Endodermal cell (in vitro differentiated cells): ENCODE data around the gene RUFY2. TPM values are rescaled to one million over a fixed set of nuclear protein-coding genes. Genes with fewer than 3 reads are reported as not detected.

ENCODE experiments used
- DNase-seq: peaks from one replicate; pipeline ENCODE4 v3.0.0-alpha.2; 2017
- H3K27ac ChIP-seq: 2 replicates; pipeline ENCODE4 v1.5.1; 2013; ENCODE audit warnings: mild to moderate bottlenecking, low read depth, low read length, moderate library complexity
- H3K27me3 ChIP-seq: 2 replicates; pipeline ENCODE4 v1.6.1; 2013; ENCODE audit warnings: mild to moderate bottlenecking, low read length, moderate library complexity; ENCODE audit not compliant: insufficient read depth, control insufficient read depth, poor library complexity, severe bottlenecking
- H3K36me3 ChIP-seq: 2 replicates; pipeline ENCODE4 v1.7.0; 2013; ENCODE audit warnings: mild to moderate bottlenecking, low read length, moderate library complexity; ENCODE audit not compliant: control insufficient read depth, insufficient read depth
- H3K4me1 ChIP-seq: one replicate; pipeline ENCODE4 v1.7.0; 2013; ENCODE audit warnings: low read length; ENCODE audit not compliant: control insufficient read depth, insufficient read depth
- H3K4me3 ChIP-seq: 2 replicates; pipeline ENCODE4 v1.5.1; 2013; ENCODE audit warnings: mild to moderate bottlenecking, low read length, moderate library complexity
- H3K9ac ChIP-seq: 2 replicates; pipeline ENCODE4 v1.6.1; 2013; ENCODE audit warnings: mild to moderate bottlenecking, low read length, moderate library complexity; ENCODE audit not compliant: poor library complexity, severe bottlenecking; ENCODE audit errors: extremely low read depth
- H3K9me3 ChIP-seq: 2 replicates; pipeline ENCODE4 v1.6.1; 2013; ENCODE audit warnings: mild to moderate bottlenecking, low read length, moderate library complexity; ENCODE audit not compliant: control insufficient read depth
- H3K27ac Mint-ChIP-seq: 2 replicates; pipeline ENCODE4 v1.8.0; 2020; ENCODE audit warnings: mixed read lengths
- H3K27me3 Mint-ChIP-seq: 2 replicates; pipeline ENCODE4 v1.8.0; 2021; ENCODE audit warnings: mild to moderate bottlenecking, mixed read lengths; ENCODE audit not compliant: insufficient read depth
- H3K36me3 Mint-ChIP-seq: 2 replicates; pipeline ENCODE4 v1.8.0; 2020; ENCODE audit warnings: low read depth, mixed read lengths
- H3K4me1 Mint-ChIP-seq: 2 replicates; pipeline ENCODE4 v1.8.0; 2020; ENCODE audit warnings: mixed read lengths
- H3K4me3 Mint-ChIP-seq: 2 replicates; pipeline ENCODE4 v1.8.0; 2020; ENCODE audit warnings: mild to moderate bottlenecking, moderate library complexity, mixed read lengths
- H3K9me3 Mint-ChIP-seq: 2 replicates; pipeline ENCODE4 v1.8.0; 2020; ENCODE audit warnings: mild to moderate bottlenecking, mixed read lengths
- WGBS, 2 experiments: methylation state at CpG; one replicate each; pipeline versions ENCODE4 v1.1.5 to v1.1.7; 2013; ENCODE audit warnings: missing lambda C conversion rate in 2 of 2, mixed read lengths in 1 of 2; ENCODE audit not compliant: insufficient coverage in 1 of 2, insufficient read length in 1 of 2; 5-methylcytosine and 5-hydroxymethylcytosine counted together
- total RNA-seq, 2 donors: library from RNA; stranded (reverse); fragmentation: NEBNext Ultra II Directional in 1 of 2; extraction: Animal tissue kit (Norgen Biotek cat#: 25700) in 1 of 2; gene quantifications; 2 replicates in 1 of 2; 3 replicates in 1 of 2; pipeline ENCODE4 v1.2.1, GENCODE V29; 2021
- TF ChIP-seq, protein P1 (sequence below): fragments of 200-600 bp; sonication (generic); conservative IDR thresholded peaks from 2 replicates; pipeline ENCODE4 v1.5.0; 2021; ENCODE audit warnings: antibody characterized with exemption, mild to moderate bottlenecking

Gene RUFY2
- total RNA-seq, 2 donors from 2014 or later = 21.1 to 26.9 TPM

GRCh38 chr10:68305854-68306253, 101.2 kb downstream of the RUFY2 start:
- H3K4me3 Mint-ChIP-seq = no peak overlapping the region
- no peak for DNase-seq
- H3K27ac Mint-ChIP-seq = no peak overlapping the region
- Histone ChIP-seq H3K4me3 (no peak overlapping the region), H3K36me3 (no peaks in the 10 kb centered on the region), H3K4me1 (no peaks in the 10 kb centered on the region), H3K27ac (no peak overlapping the region), H3K9me3 (no peaks in the 10 kb centered on the region), H3K27me3 (no peaks in the 10 kb centered on the region), H3K9ac (no peak overlapping the region)
- TF ChIP-seq, protein P1, sequence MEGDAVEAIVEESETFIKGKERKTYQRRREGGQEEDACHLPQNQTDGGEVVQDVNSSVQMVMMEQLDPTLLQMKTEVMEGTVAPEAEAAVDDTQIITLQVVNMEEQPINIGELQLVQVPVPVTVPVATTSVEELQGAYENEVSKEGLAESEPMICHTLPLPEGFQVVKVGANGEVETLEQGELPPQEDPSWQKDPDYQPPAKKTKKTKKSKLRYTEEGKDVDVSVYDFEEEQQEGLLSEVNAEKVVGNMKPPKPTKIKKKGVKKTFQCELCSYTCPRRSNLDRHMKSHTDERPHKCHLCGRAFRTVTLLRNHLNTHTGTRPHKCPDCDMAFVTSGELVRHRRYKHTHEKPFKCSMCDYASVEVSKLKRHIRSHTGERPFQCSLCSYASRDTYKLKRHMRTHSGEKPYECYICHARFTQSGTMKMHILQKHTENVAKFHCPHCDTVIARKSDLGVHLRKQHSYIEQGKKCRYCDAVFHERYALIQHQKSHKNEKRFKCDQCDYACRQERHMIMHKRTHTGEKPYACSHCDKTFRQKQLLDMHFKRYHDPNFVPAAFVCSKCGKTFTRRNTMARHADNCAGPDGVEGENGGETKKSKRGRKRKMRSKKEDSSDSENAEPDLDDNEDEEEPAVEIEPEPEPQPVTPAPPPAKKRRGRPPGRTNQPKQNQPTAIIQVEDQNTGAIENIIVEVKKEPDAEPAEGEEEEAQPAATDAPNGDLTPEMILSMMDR = no peak
- H3K4me1 Mint-ChIP-seq = no peaks in the 10 kb centered on the region
- H3K9me3 Mint-ChIP-seq = no peaks in the 10 kb centered on the region
- no peaks in the 10 kb centered on the region for H3K36me3 Mint-ChIP-seq
- H3K27me3 Mint-ChIP-seq = no peaks in the 10 kb centered on the region
- 4% methylated on average over 1 of the region's 1 CpG; no CpG with 5 or more reads in 1 of the 2 experiments for WGBS, 2 experiments

DNA sequence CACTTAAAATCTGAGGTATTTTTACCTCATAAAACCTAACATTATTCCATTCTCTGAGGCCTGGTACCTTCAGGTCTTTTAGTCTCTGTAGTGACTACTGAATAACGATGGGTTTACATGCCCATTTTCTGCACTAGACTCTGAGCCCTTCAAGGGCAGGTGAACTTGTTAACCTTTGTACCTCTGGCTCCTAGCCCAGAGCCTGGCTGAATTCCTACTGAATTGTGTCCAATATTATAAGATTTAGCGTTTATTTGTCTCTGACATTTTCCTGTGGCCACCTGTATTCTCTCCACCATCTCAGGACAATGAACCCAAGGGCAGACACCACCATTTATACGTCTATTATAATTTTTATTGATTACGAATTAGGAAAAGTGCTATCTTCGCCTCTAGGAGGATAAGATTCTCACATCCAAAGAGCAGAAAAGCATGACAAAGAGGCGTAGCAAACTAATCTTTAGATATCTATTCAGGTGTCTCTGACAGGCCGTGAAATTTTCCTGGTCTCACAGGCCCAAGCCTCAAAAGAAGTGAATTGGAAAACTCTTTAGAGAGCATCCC, 103.1 kb downstream of the RUFY2 start:
- TF ChIP-seq, protein P1 = no peak
- H3K36me3 ChIP-seq = no peaks in the 10 kb centered on the region
- no peak overlapping the region for H3K4me3 ChIP-seq
- H3K4me3 Mint-ChIP-seq = no peak overlapping the region
- no peaks in the 10 kb centered on the region for H3K36me3 Mint-ChIP-seq
- H3K27ac Mint-ChIP-seq = peak overlapping the region; percentile 16
- no peaks in the 10 kb centered on the region for H3K4me1 ChIP-seq
- H3K4me1 Mint-ChIP-seq = peaks cover 9% of the 10 kb centered on the region
- no peaks in the 10 kb centered on the region for H3K9me3 Mint-ChIP-seq
- 78 to 95% methylated on average over 4 to 6 of the region's 7 CpGs for WGBS, 2 experiments
- H3K27me3 Mint-ChIP-seq = no peaks in the 10 kb centered on the region
- H3K27ac ChIP-seq = no peak overlapping the region
- H3K27me3 ChIP-seq = no peaks in the 10 kb centered on the region
- H3K9me3 ChIP-seq = no peaks in the 10 kb centered on the region
- H3K9ac ChIP-seq = no peak overlapping the region
- no peak for DNase-seq

GRCh38 chr10:68302871-68303270, 104.2 kb downstream of the RUFY2 start:
- H3K27ac ChIP-seq = no peak overlapping the region
- H3K9ac ChIP-seq = no peak overlapping the region
- no peaks in the 10 kb centered on the region for H3K27me3 Mint-ChIP-seq
- H3K4me3 Mint-ChIP-seq = no peak overlapping the region
- no peak overlapping the region for H3K4me3 ChIP-seq
- 61 to 78% methylated on average over 4 to 5 of the region's 5 CpGs for WGBS, 2 experiments
- H3K4me1 ChIP-seq = no peaks in the 10 kb centered on the region
- no peaks in the 10 kb centered on the region for H3K9me3 Mint-ChIP-seq
- DNase-seq = no peak
- no peak overlapping the region for H3K27ac Mint-ChIP-seq
- H3K4me1 Mint-ChIP-seq = peaks cover 9% of the 10 kb centered on the region
- H3K36me3 ChIP-seq = no peaks in the 10 kb centered on the region
- no peaks in the 10 kb centered on the region for H3K36me3 Mint-ChIP-seq
- TF ChIP-seq, protein P1 = no peak
- H3K27me3 ChIP-seq = no peaks in the 10 kb centered on the region
- H3K9me3 ChIP-seq = no peaks in the 10 kb centered on the region
